Lower leg skin (tissue), 4 donors: ENCODE results near the gene RAF1. TPM values are rescaled to one million over a fixed set of nuclear protein-coding genes. Genes with fewer than 3 reads are reported as not detected.
"Not testable (repeated sequence)": the region's sequence is repeated elsewhere in the genome, so short reads cannot be mapped to it uniquely, and the experiment has no call there.

ENCODE experiments used
- DNase-seq, 2 donors: peaks; one replicate each; pipeline ENCODE4 v3.0.0-alpha.2; 2019; ENCODE audit warnings: low spot score in 2 of 2
- H3K4me3 ChIP-seq: fragments of 200-600 bp; sonication (generic); 2 replicates; pipeline ENCODE4 v1.5.1; 2017; ENCODE audit warnings: mild to moderate bottlenecking, low read depth; ENCODE audit not compliant: poor library complexity, severe bottlenecking
- POLR2A ChIP-seq, 2 donors: fragments of 450-650 bp; IDR thresholded peaks; one replicate each; pipeline ENCODE4 v1.6.1; 2016 to 2017; ENCODE audit warnings: antibody characterized with exemption in 2 of 2, mild to moderate bottlenecking in 1 of 2, moderate library complexity in 1 of 2
- WGBS, 2 donors: methylation state at CpG; one replicate each; pipeline ENCODE4 v1.1.5; 2018; 5-methylcytosine and 5-hydroxymethylcytosine counted together
- intact Hi-C: fragments of 100-400 bp; cut with DNase I; formaldehyde crosslinking; loops from one replicate; pipeline ENCODE4 v1.15.0; 2023; ENCODE audit warnings: low total_unique reads
- total RNA-seq, 4 donors: library from RNA; depleted of rRNA; stranded (reverse); fragments of >200 nt; gene quantifications; one replicate each; pipeline ENCODE4 v1.1.0, GENCODE V29; 2016
- TF ChIP-seq, protein P1 (sequence below), 3 donors: fragments of 450-650 bp; IDR thresholded peaks; one replicate each; pipeline ENCODE4 v1.5.1; 2016; ENCODE audit warnings: antibody characterized with exemption in 3 of 3, mild to moderate bottlenecking in 3 of 3, moderate library complexity in 2 of 3

RAF1 gene
- total RNA-seq, 4 donors from 2014 or later = 126 to 140 (median 131) TPM

DNA sequence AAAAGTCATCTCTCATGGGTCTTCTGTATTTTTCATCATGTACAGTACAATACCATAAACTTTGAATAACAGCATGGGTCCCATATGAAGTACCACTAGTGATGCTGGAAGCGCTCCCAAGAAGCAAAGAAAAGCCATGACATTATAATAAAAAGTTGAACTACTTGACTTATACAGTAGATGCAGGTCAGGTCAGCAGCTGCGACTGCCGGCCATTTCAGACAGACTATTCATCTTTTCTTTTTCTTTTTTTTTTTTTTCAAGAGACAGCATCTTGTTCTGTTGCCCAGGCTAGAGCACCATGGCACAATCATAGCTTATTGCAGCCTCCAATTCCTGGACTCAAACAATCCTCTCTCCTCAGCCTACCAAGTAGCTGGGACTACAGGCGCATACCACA is 10.2 kb downstream of the RAF1 start:
- WGBS, 2 donors = 74 to 89% methylated on average over 4 of the region's 4 CpGs
- no peak for DNase-seq
- intact Hi-C loops = no loop called here
- no peak for TF ChIP-seq POLR2A (IDR thresholded peaks at IDR 0.05)
- TF ChIP-seq, protein P1, sequence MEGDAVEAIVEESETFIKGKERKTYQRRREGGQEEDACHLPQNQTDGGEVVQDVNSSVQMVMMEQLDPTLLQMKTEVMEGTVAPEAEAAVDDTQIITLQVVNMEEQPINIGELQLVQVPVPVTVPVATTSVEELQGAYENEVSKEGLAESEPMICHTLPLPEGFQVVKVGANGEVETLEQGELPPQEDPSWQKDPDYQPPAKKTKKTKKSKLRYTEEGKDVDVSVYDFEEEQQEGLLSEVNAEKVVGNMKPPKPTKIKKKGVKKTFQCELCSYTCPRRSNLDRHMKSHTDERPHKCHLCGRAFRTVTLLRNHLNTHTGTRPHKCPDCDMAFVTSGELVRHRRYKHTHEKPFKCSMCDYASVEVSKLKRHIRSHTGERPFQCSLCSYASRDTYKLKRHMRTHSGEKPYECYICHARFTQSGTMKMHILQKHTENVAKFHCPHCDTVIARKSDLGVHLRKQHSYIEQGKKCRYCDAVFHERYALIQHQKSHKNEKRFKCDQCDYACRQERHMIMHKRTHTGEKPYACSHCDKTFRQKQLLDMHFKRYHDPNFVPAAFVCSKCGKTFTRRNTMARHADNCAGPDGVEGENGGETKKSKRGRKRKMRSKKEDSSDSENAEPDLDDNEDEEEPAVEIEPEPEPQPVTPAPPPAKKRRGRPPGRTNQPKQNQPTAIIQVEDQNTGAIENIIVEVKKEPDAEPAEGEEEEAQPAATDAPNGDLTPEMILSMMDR (IDR thresholded peaks at IDR 0.05) = no peak
- no peak overlapping the region for H3K4me3 ChIP-seq

- TF ChIP-seq, protein P1 (IDR thresholded peaks at IDR 0.05) = no peak
- no peak for TF ChIP-seq POLR2A (IDR thresholded peaks at IDR 0.05)
- intact Hi-C loops = no loop called here
- no peak for DNase-seq
- 88 to 94% methylated on average over 12 of the region's 12 CpGs for WGBS, 2 donors
- H3K4me3 ChIP-seq = no peak overlapping the region
Measured at GRCh38 chr3:12648384-12648959, 15.4 kb downstream of the RAF1 start.

DNA sequence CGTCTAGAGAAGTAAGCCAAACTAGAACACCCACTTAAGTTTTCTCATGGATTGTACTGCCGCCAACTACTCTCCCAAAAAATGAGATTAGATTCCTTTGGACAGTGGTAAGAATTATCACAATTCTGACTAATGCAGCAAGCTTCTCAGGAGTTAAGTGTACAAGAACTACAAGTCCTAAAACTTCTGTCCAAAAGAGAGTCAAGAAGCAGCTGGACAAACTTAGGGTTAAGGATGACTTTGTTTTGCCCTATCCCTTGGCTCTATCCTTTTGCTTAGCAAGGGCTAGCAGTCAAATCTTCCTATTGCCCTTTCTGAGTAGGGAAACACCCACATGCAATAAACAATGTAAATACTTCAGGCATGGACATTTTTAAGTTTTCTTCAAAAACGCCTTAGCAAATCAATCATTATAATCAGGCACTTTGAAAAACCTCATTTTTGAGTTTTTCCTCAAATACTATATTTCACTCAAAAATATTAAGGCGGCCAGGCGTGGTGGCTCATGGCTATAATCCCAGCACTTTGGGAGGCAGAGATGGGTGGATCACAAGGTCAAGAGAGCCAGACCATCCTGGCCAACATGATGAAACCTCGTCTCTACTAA is 19.5 kb downstream of the RAF1 start:
- 56 to 61% methylated on average over 6 of the region's 6 CpGs for WGBS, 2 donors
- no peak overlapping the region for H3K4me3 ChIP-seq
- intact Hi-C loops = no loop called here
- TF ChIP-seq, protein P1 (IDR thresholded peaks at IDR 0.05) = no peak
- TF ChIP-seq POLR2A (IDR thresholded peaks at IDR 0.05) = no peak
- no peak for DNase-seq

DNA sequence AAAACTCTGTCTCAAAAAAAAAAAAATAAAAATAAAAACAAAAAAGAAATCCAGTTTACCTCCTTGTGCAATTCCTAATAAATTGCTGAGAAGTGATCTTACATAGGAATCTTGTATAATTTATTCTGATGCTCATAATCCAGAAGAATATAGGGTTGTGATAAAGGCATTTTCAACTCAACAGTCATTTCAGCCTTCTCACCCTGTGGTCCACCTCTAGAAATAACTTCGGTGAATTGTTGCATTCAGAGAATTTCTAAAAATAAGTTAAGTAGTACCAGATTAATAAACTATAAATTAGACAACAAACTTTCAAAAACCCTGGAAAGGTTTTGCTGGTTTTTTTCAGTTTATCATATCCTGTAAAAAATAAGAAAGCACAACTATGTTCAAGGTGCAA is 20.2 kb downstream of the RAF1 start:
- WGBS, 2 donors = 0 to 16% methylated on average over 1 of the region's 1 CpG
- no peak overlapping the region for H3K4me3 ChIP-seq
- TF ChIP-seq POLR2A (IDR thresholded peaks at IDR 0.05) = no peak
- TF ChIP-seq, protein P1 (IDR thresholded peaks at IDR 0.05) = no peak
- no peak for DNase-seq
- intact Hi-C loops = no loop called here

DNA sequence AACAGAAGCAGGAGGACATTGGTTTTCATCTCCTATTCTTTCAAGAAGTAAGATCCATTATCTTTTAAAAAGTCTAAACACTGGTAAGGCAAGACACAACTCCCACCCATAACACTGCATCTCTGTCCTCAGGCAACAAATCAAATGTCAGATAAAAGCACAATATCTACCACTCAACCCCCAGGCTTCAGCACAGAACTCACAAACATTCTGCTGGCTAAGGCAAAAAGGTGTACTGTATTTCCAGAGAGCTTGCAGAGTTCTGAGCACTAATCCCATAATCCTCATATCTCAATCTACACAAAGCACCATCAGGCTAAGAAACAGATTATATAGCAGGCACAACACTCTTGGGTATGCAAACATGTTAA is 20.9 kb downstream of the RAF1 start:
- no peak for DNase-seq
- H3K4me3 ChIP-seq = no peak overlapping the region
- TF ChIP-seq, protein P1 (IDR thresholded peaks at IDR 0.05) = no peak
- TF ChIP-seq POLR2A (IDR thresholded peaks at IDR 0.05) = no peak
- intact Hi-C loops = no loop called here

- intact Hi-C loops, DNase-seq, H3K4me3 ChIP-seq: not testable (repeated sequence)
- 93 to 98% methylated on average over 5 of the region's 5 CpGs for WGBS, 2 donors
Measured at GRCh38 chr3:12640853-12641252, 23.1 kb downstream of the RAF1 start.
